HepG2 (cell line): ENCODE results near the gene GARIN5A. TPM values are rescaled to one million over a fixed set of nuclear protein-coding genes. Genes with fewer than 3 reads are reported as not detected.

Source experiments
- ATAC-seq: fragments of 200-7000 bp; cut with Tn5 transposase; 3 replicates; pipeline ENCODE4 v1.9.1; 2020; ENCODE audit warnings: mild to moderate bottlenecking, moderate library complexity
- BruUV-seq: library from RNA; stranded (reverse); fragments of 400-500 nt; replicated peaks from 2 replicates; lab custom pipeline; 2021; lab: Mats Ljungman, UMichigan
- CTCF ChIA-PET: fragments of 300-600 bp; formaldehyde crosslinking; extraction: SDS; loops from one replicate; lab custom pipeline; 2021; ENCODE audit warnings: low total read pairs, inconsistent platforms, low intra/inter-chr PET ratio; lab: Yijun Ruan, JAX
- POLR2A ChIA-PET: fragments of 350-600 bp; sonication (Branson Sonifier 250); formaldehyde crosslinking; loops from one replicate; lab custom pipeline; 2020; ENCODE audit warnings: antibody characterized with exemption, inconsistent platforms; lab: Yijun Ruan, JAX
- DNase-seq: peaks from one replicate; pipeline ENCODE4 v3.0.0-alpha.2; 2015; ENCODE audit warnings: low spot score
- FAIRE-seq: peaks from 3 replicates; lab custom pipeline; 2011; peaks lifted over from hg19 to GRCh38; lab: Jason Lieb, UNC
- H2AFZ ChIP-seq: one replicate; pipeline ENCODE4 v1.6.1; 2011; ENCODE audit warnings: low read length, inconsistent platforms
- H3K27ac ChIP-seq: fragments of 300-600 bp; 3 replicates; pipeline ENCODE4 v1.8.0; 2011; ENCODE audit warnings: mixed run types, mild to moderate bottlenecking, mixed read lengths, low read length, inconsistent platforms; ENCODE audit not compliant: insufficient read depth; ENCODE audit errors: extremely low read length
- H3K27me3 ChIP-seq, 2 experiments: fragments of 200-600 bp in 1 of 2; 2 replicates in 1 of 2; 3 replicates in 1 of 2; pipeline versions ENCODE4 v1.6.0 to v1.8.0; 2011; ENCODE audit warnings: low read length in 2 of 2, mild to moderate bottlenecking in 2 of 2, moderate library complexity in 2 of 2, inconsistent platforms in 1 of 2; ENCODE audit not compliant: insufficient read depth in 2 of 2, control insufficient read depth in 1 of 2
- H3K36me3 ChIP-seq, 2 experiments: fragments of 200-600 bp in 1 of 2; replicated peaks in 1 of 2; 2 replicates in 1 of 2; 3 replicates in 1 of 2; pipeline versions ENCODE4 v1.5.1 to v1.8.0; 2011; ENCODE audit warnings: low read length in 2 of 2, inconsistent platforms in 1 of 2; ENCODE audit not compliant: insufficient read depth in 2 of 2, control insufficient read depth in 1 of 2
- H3K4me1 ChIP-seq: 2 replicates; pipeline ENCODE4 v1.5.1; 2012; ENCODE audit warnings: low read length, inconsistent platforms; ENCODE audit not compliant: insufficient read depth
- H3K4me2 ChIP-seq: 2 replicates; pipeline ENCODE4 v1.6.0; 2011; ENCODE audit warnings: low read depth, low read length, inconsistent platforms
- H3K4me3 ChIP-seq, 3 experiments: fragments of 200-600 bp in 1 of 3; sonication (generic), shearing (Covaris generic) in 1 of 3; replicated peaks in 1 of 3; 2 replicates each; pipeline ENCODE4 v1.5.1; 2011 to 2016; ENCODE audit warnings: low read length in 3 of 3, inconsistent platforms in 2 of 3, low read depth in 2 of 3, mild to moderate bottlenecking in 2 of 3, control low read depth in 1 of 3, mixed read lengths in 1 of 3; ENCODE audit not compliant: insufficient read depth in 1 of 3
- H3K79me2 ChIP-seq: one replicate; pipeline ENCODE4 v1.6.1; 2011; ENCODE audit warnings: low read length, inconsistent platforms; ENCODE audit not compliant: insufficient read depth
- H3K9ac ChIP-seq: 2 replicates; pipeline ENCODE4 v1.6.0; 2011; ENCODE audit warnings: mild to moderate bottlenecking, low read depth, low read length, inconsistent platforms; ENCODE audit not compliant: insufficient read depth
- H3K9me3 ChIP-seq: 2 replicates; pipeline ENCODE4 v1.5.1; 2012; ENCODE audit warnings: mild to moderate bottlenecking, low read length
- H4K20me1 ChIP-seq: 2 replicates; pipeline ENCODE4 v1.6.0; 2011; ENCODE audit warnings: inconsistent platforms, mild to moderate bottlenecking, low read length, moderate library complexity; ENCODE audit not compliant: insufficient read depth
- NFE2L1 ChIP-seq: sonication (generic); formaldehyde crosslinking; IDR thresholded peaks from 2 replicates; pipeline ENCODE4 v1.4.0; 2020; ENCODE audit warnings: missing genetic modification reagents, mild to moderate bottlenecking, borderline replicate concordance
- ZNF703 ChIP-seq: sonication (generic); formaldehyde crosslinking; IDR thresholded peaks from 2 replicates; pipeline ENCODE4 v1.5.1; 2020; ENCODE audit warnings: missing genetic modification reagents, mild to moderate bottlenecking, moderate library complexity, borderline replicate concordance
- WGBS: methylation state at CpG from one replicate; pipeline ENCODE4 v1.1.6; 2017; ENCODE audit warnings: low lambda C conversion rate; 5-methylcytosine and 5-hydroxymethylcytosine counted together
- in situ Hi-C: cut with HindIII; loops from 2 replicates; pipeline ENCODE4 v1.10.0; 2017; ENCODE audit warnings: low pct_unique_long_range_greater_than_20kb; ENCODE audit not compliant: extremely low pct_ligation_motif_present
- intact Hi-C: fragments of 100-400 bp; cut with micrococcal nuclease; formaldehyde crosslinking; loops from one replicate; pipeline ENCODE4 v1.10.0; 2022; ENCODE audit not compliant: unreplicated experiment
- polyA plus RNA-seq, 8 experiments: library from polyadenylated mRNA; depleted of rRNA in 3 of 8; stranded (reverse) in 7 of 8; unstranded in 1 of 8; fragments of >200 nt; fragmentation: Illumina TruSeq in 4 of 8; extraction: Trizol in 4 of 8; gene quantifications; 2 replicates each; pipeline versions ENCODE4 v1.2.1 to v1.2.3, GENCODE V29; 2011 to 2016; ENCODE audit warnings: low read depth in 4 of 8, missing spikeins in 1 of 8, mixed read lengths in 1 of 8; ENCODE audit not compliant: insufficient read depth in 1 of 8
- total RNA-seq, 5 experiments: library from RNA; depleted of rRNA; stranded (reverse); fragments of >200 nt; fragmentation: Illumina TruSeq; extraction: Trizol; gene quantifications; 2 replicates each; pipeline ENCODE4 v1.2.3, GENCODE V29; 2016; ENCODE audit warnings: low read depth in 1 of 5
- TF ChIP-seq, protein P1 (sequence below): sonication (generic); formaldehyde crosslinking; IDR thresholded peaks from 2 replicates; pipeline ENCODE4 v1.4.0; 2020; ENCODE audit warnings: mild to moderate bottlenecking, missing genetic modification reagents

Gene GARIN5A
- total and polyA plus RNA-seq, 2 of the 13 experiments (the other 11 are each of a cell fraction or from before 2014, with no cell fraction given), result not detected

DNA sequence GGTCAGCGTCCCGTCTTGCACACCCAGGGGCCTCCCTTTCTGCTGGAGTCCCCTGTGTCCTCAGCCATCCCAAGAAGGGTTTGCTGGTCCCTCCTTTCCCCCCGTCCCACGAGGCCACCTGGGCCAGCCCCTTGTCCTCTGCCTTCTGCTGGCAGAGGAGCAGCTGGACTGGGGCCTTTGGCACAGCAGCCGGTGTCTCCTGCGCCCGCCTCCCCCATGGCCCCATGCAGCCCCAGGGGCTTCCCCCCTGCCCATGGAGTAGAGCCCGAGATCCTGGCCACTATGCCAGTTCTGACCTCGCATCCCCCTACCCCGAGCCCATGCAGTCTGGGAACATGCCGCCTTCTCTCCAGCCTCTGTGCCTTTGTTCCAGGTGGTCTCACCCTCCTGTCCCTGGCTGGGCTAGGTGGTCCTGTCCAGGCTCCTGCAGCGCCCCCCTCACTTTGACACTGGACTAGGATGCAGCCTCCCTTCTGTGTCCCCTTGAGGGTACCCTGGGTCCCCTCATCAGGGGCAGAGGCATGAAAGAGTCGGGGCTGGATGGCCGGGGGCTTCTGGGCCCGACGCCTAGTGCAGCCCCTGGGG, 5.7 kb upstream of the GARIN5A start:
- no peak for DNase-seq
- no peak overlapping the region for H3K4me3 ChIP-seq
- H2AFZ ChIP-seq, result no peak overlapping the region
- TF ChIP-seq NFE2L1 (no peak), ZNF703 (CRISPR knock-in tag) (no peak)
- TF ChIP-seq, protein P1, sequence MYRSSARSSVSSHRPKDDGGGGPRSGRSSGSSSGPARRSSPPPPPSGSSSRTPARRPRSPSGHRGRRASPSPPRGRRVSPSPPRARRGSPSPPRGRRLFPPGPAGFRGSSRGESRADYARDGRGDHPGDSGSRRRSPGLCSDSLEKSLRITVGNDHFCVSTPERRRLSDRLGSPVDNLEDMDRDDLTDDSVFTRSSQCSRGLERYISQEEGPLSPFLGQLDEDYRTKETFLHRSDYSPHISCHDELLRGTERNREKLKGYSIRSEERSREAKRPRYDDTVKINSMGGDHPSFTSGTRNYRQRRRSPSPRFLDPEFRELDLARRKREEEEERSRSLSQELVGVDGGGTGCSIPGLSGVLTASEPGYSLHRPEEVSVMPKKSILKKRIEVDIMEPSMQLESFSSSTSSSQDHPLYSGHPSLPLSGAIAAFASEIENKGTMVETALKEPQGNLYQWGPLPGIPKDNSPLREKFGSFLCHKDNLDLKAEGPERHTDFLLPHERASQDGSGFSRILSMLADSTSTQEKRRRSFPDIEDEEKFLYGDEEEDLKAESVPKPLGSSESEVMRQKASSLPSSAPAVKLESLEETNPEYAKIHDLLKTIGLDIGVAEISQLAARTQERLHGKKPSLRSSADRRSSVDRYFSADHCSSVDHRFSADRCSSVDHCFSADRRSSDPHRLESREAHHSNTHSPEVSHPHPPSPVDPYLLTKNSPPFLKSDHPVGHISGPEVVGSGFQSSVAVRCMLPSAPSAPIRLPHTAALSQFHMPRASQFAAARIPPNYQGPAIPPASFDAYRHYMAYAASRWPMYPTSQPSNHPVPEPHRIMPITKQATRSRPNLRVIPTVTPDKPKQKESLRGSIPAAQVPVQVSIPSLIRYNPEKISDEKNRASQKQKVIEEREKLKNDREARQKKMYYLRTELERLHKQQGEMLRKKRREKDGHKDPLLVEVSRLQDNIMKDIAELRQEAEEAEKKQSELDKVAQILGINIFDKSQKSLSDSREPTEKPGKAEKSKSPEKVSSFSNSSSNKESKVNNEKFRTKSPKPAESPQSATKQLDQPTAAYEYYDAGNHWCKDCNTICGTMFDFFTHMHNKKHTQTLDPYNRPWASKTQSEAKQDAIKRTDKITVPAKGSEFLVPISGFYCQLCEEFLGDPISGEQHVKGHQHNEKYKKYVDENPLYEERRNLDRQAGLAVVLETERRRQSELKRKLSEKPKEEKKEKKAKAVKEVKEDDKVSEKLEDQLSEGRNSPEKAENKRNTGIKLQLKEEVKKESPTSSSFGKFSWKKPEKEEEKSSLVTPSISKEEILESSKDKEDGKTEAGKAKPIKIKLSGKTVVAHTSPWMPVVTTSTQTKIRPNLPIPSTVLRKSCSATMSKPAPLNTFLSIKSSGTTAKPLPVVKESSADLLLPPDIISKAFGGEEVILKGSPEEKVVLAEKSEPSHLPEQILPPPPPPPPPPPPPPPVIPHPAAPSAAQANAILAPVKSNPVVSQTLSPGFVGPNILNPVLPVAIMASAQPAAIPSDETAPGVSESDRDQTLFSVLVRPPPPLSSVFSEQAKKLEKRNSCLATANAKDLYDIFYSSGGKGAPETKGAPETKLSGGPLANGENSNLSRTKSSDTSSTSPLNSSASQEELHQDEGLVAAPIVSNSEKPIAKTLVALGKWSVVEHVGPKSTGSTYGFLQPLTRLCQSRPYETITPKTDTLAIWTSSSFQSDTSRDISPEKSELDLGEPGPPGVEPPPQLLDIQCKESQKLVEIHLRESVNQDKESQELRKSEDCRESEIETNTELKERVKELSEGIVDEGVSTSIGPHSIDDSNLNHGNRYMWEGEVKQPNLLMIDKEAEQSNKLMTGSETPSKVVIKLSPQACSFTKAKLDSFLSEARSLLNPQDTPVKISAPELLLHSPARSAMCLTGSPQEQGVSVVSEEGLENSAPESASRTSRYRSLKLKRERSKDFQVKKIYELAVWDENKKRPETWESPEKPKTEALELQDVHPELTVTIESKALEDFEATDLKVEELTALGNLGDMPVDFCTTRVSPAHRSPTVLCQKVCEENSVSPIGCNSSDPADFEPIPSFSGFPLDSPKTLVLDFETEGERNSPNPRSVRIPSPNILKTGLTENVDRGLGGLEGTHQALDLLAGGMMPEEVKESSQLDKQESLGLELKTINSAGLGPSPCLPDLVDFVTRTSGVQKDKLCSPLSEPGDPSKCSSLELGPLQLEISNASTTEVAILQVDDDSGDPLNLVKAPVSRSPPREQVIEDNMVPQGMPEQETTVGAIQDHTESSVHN (CRISPR knock-in tag), result no peak
- H3K27ac ChIP-seq, result no peak overlapping the region
- WGBS, result 21% methylated on average over 10 of the region's 16 CpGs
- peaks cover 15% of the 10 kb centered on the region for H3K9me3 ChIP-seq
- intact Hi-C loops, result no loop called here
- in situ Hi-C loops, result no loop called here
- ChIA-PET POLR2A (no interaction called here), CTCF (no interaction called here)
- H3K4me1 ChIP-seq, result no peaks in the 10 kb centered on the region
- no peak for ATAC-seq
- H3K4me2 ChIP-seq, result no peak overlapping the region
- no TSS peak for BruUV-seq
- no peak overlapping the region for H3K9ac ChIP-seq
- no peak for FAIRE-seq
- H3K79me2 ChIP-seq, result no peaks in the 10 kb centered on the region
- H3K36me3 ChIP-seq, result no peaks in the 10 kb centered on the region
- peaks cover 6 to 14% of the 10 kb centered on the region in 2 experiments; a peak in 3 of 5 replicates for H3K27me3 ChIP-seq
- H4K20me1 ChIP-seq, result no peaks in the 10 kb centered on the region
